Neural progenitor cell (in vitro differentiated cells): ENCODE data around the gene SERPINE1. TPM values are rescaled to one million over a fixed set of nuclear protein-coding genes. Genes with fewer than 3 reads are reported as not detected.

Source experiments
- DNase-seq: peaks from one replicate; pipeline ENCODE4 v3.0.0-alpha.2; 2016; ENCODE audit warnings: low spot score
- H2AFZ ChIP-seq: fragments of 200-600 bp; sonication (generic); replicated peaks from 2 replicates; pipeline ENCODE4 v1.6.1; 2016; ENCODE audit warnings: antibody characterized with exemption
- H3F3A ChIP-seq: fragments of 200-600 bp; sonication (generic); 2 replicates; pipeline ENCODE4 v1.6.1; 2016; ENCODE audit warnings: antibody characterized with exemption, low read depth
- H3K27ac ChIP-seq: fragments of 200-600 bp; sonication (generic); 2 replicates; pipeline ENCODE4 v1.5.1; 2016; ENCODE audit warnings: mild to moderate bottlenecking
- H3K27me3 ChIP-seq: fragments of 200-600 bp; sonication (generic); 2 replicates; pipeline ENCODE4 v1.6.1; 2016; ENCODE audit warnings: mild to moderate bottlenecking, moderate library complexity
- H3K36me3 ChIP-seq: fragments of 200-600 bp; sonication (generic); 2 replicates; pipeline ENCODE4 v1.5.1; 2016
- H3K4me1 ChIP-seq: fragments of 200-600 bp; sonication (generic); 2 replicates; pipeline ENCODE4 v1.6.1; 2016; ENCODE audit warnings: mixed run types
- H3K4me2 ChIP-seq: fragments of 200-600 bp; sonication (generic); 2 replicates; pipeline ENCODE4 v1.6.1; 2016
- H3K4me3 ChIP-seq: fragments of 200-600 bp; sonication (generic); 2 replicates; pipeline ENCODE4 v1.5.1; 2016
- H3K79me2 ChIP-seq: fragments of 200-600 bp; sonication (generic); 2 replicates; pipeline ENCODE4 v1.6.1; 2016; ENCODE audit warnings: low read depth
- H3K9ac ChIP-seq: fragments of 200-600 bp; sonication (generic); 2 replicates; pipeline ENCODE4 v1.6.1; 2016
- H3K9me3 ChIP-seq: fragments of 200-600 bp; sonication (generic); 2 replicates; pipeline ENCODE4 v1.5.1; 2016; ENCODE audit warnings: low read depth
- H4K20me1 ChIP-seq: fragments of 200-600 bp; sonication (generic); 2 replicates; pipeline ENCODE4 v1.6.1; 2016; ENCODE audit warnings: low read depth
- H3K27ac Mint-ChIP-seq: 3 replicates; pipeline ENCODE4 v1.8.0; 2021; ENCODE audit warnings: mixed read lengths
- H3K27me3 Mint-ChIP-seq: 2 replicates; pipeline ENCODE4 v1.8.0; 2022; ENCODE audit warnings: low read depth, mild to moderate bottlenecking, inconsistent platforms, moderate library complexity, mixed read lengths; ENCODE audit not compliant: insufficient read depth
- H3K36me3 Mint-ChIP-seq: 3 replicates; pipeline ENCODE4 v1.8.0; 2021; ENCODE audit warnings: mixed read lengths
- H3K4me1 Mint-ChIP-seq: 3 replicates; pipeline ENCODE4 v1.8.0; 2021; ENCODE audit warnings: mixed read lengths
- H3K4me3 Mint-ChIP-seq: 3 replicates; pipeline ENCODE4 v1.8.0; 2021; ENCODE audit warnings: mild to moderate bottlenecking, moderate library complexity, mixed read lengths
- H3K9me3 Mint-ChIP-seq: 3 replicates; pipeline ENCODE4 v1.8.0; 2020; ENCODE audit warnings: mixed read lengths
- EZH2 ChIP-seq: fragments of 200-600 bp; sonication (generic); IDR thresholded peaks from 2 replicates; pipeline ENCODE4 v1.6.1; 2017; ENCODE audit warnings: antibody characterized with exemption, mild to moderate bottlenecking, moderate library complexity
- EZH2phosphoT487 ChIP-seq: fragments of 200-600 bp; sonication (generic); IDR thresholded peaks from 2 replicates; pipeline ENCODE4 v1.6.1; 2017; ENCODE audit warnings: antibody characterized with exemption
- total RNA-seq: library from RNA; depleted of rRNA; stranded (reverse); fragments of >200 nt; gene quantifications from 2 replicates; pipeline ENCODE4 v1.2.3, GENCODE V29; 2015; ENCODE audit warnings: low replicate concordance
- TF ChIP-seq, protein P1 (sequence below): fragments of 200-600 bp; sonication (generic); IDR thresholded peaks from 2 replicates; pipeline ENCODE4 v1.5.1; 2017; ENCODE audit warnings: antibody characterized with exemption, mild to moderate bottlenecking

SERPINE1 gene
- total RNA-seq, 1 donor from 2014 or later = not detected

GRCh38 chr7:101108330-101108857 is 18.5 kb upstream of the SERPINE1 start:
- Histone ChIP-seq H3K9ac (no peak overlapping the region), H3K4me1 (peaks cover 3% of the 10 kb centered on the region), H3K9me3 (no peaks in the 10 kb centered on the region), H3K27me3 (no peaks in the 10 kb centered on the region), H4K20me1 (no peaks in the 10 kb centered on the region), H2AFZ (no peak overlapping the region), H3K36me3 (no peaks in the 10 kb centered on the region), H3F3A (no peaks in the 10 kb centered on the region), H3K79me2 (no peaks in the 10 kb centered on the region), H3K27ac (no peak overlapping the region), H3K4me2 (no peak overlapping the region), H3K4me3 (no peak overlapping the region)
- TF ChIP-seq EZH2 (no peak), EZH2phosphoT487 (no peak)
- TF ChIP-seq, protein P1, sequence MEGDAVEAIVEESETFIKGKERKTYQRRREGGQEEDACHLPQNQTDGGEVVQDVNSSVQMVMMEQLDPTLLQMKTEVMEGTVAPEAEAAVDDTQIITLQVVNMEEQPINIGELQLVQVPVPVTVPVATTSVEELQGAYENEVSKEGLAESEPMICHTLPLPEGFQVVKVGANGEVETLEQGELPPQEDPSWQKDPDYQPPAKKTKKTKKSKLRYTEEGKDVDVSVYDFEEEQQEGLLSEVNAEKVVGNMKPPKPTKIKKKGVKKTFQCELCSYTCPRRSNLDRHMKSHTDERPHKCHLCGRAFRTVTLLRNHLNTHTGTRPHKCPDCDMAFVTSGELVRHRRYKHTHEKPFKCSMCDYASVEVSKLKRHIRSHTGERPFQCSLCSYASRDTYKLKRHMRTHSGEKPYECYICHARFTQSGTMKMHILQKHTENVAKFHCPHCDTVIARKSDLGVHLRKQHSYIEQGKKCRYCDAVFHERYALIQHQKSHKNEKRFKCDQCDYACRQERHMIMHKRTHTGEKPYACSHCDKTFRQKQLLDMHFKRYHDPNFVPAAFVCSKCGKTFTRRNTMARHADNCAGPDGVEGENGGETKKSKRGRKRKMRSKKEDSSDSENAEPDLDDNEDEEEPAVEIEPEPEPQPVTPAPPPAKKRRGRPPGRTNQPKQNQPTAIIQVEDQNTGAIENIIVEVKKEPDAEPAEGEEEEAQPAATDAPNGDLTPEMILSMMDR = no peak
- H3K27ac Mint-ChIP-seq = no peak overlapping the region
- peaks cover 26% of the 10 kb centered on the region for H3K4me1 Mint-ChIP-seq
- peaks cover 10% of the 10 kb centered on the region for H3K27me3 Mint-ChIP-seq
- no peaks in the 10 kb centered on the region for H3K36me3 Mint-ChIP-seq
- no peak overlapping the region for H3K4me3 Mint-ChIP-seq
- H3K9me3 Mint-ChIP-seq = no peaks in the 10 kb centered on the region
- DNase-seq = peak; percentile 60

GRCh38 chr7:101108961-101109360 is 17.9 kb upstream of the SERPINE1 start:
- no peaks in the 10 kb centered on the region for H4K20me1 ChIP-seq
- no peaks in the 10 kb centered on the region for H3K9me3 ChIP-seq
- H3K27me3 Mint-ChIP-seq = peaks cover 10% of the 10 kb centered on the region
- H3K9me3 Mint-ChIP-seq = no peaks in the 10 kb centered on the region
- no peaks in the 10 kb centered on the region for H3K79me2 ChIP-seq
- TF ChIP-seq EZH2phosphoT487 = no peak
- TF ChIP-seq, protein P1 = no peak
- no peak for TF ChIP-seq EZH2
- DNase-seq = no peak
- H2AFZ ChIP-seq = no peak overlapping the region
- no peak overlapping the region for H3K4me3 ChIP-seq
- H3K9ac ChIP-seq = no peak overlapping the region
- H3K27ac ChIP-seq = no peak overlapping the region
- H3K4me1 ChIP-seq = peaks cover 3% of the 10 kb centered on the region
- no peaks in the 10 kb centered on the region for H3K36me3 ChIP-seq
- no peak overlapping the region for H3K4me2 ChIP-seq
- peaks cover 23% of the 10 kb centered on the region for H3K4me1 Mint-ChIP-seq
- no peaks in the 10 kb centered on the region for H3K36me3 Mint-ChIP-seq
- no peak overlapping the region for H3K27ac Mint-ChIP-seq
- no peak overlapping the region for H3K4me3 Mint-ChIP-seq
- H3F3A ChIP-seq = no peaks in the 10 kb centered on the region
- H3K27me3 ChIP-seq = no peaks in the 10 kb centered on the region

GRCh38 chr7:101109368-101109767 is 17.5 kb upstream of the SERPINE1 start:
- no peaks in the 10 kb centered on the region for H3K36me3 Mint-ChIP-seq
- TF ChIP-seq EZH2phosphoT487 (no peak), EZH2 (no peak)
- TF ChIP-seq, protein P1 = no peak
- Histone ChIP-seq H2AFZ (no peak overlapping the region), H3K4me2 (no peak overlapping the region), H3K27me3 (no peaks in the 10 kb centered on the region), H3K36me3 (no peaks in the 10 kb centered on the region), H3K9me3 (no peaks in the 10 kb centered on the region), H3K4me3 (no peak overlapping the region), H3F3A (no peaks in the 10 kb centered on the region), H3K9ac (no peak overlapping the region), H3K4me1 (peaks cover 3% of the 10 kb centered on the region), H3K79me2 (no peaks in the 10 kb centered on the region), H4K20me1 (no peaks in the 10 kb centered on the region), H3K27ac (no peak overlapping the region)
- H3K4me1 Mint-ChIP-seq = peaks cover 21% of the 10 kb centered on the region
- DNase-seq = no peak
- no peaks in the 10 kb centered on the region for H3K9me3 Mint-ChIP-seq
- peaks cover 10% of the 10 kb centered on the region for H3K27me3 Mint-ChIP-seq
- no peak overlapping the region for H3K27ac Mint-ChIP-seq
- H3K4me3 Mint-ChIP-seq = no peak overlapping the region
